Left renal pelvis (tissue), 4 donors: Measurements from ENCODE around the gene PSMA3. TPM values are rescaled to one million over a fixed set of nuclear protein-coding genes. Genes with fewer than 3 reads are reported as not detected.

Source experiments
- DNase-seq, 4 donors: peaks; one replicate each; pipeline ENCODE4 v3.0.0-alpha.2; 2013; ENCODE audit warnings: low read depth in 4 of 4, low spot score in 3 of 4
- polyA plus RNA-seq, 4 donors: library from polyadenylated mRNA; unstranded; fragments of 120-200 nt; gene quantifications; one replicate each; pipeline ENCODE4 v1.2.1, GENCODE V29; 2013; ENCODE audit not compliant: insufficient read length in 4 of 4

PSMA3 gene
- polyA plus RNA-seq, 4 donors = 113 to 162 (median 151) TPM

- DNase-seq = peak in 1 of 4 donors; percentile 27
Measured at GRCh38 chr14:58265401-58265800, 20.8 kb downstream of the PSMA3 start.

- DNase-seq = no peak
Measured at GRCh38 chr14:58270628-58271027, 26.0 kb downstream of the PSMA3 start.

- DNase-seq = no peak
Measured at GRCh38 chr14:58272588-58273372, 28.1 kb downstream of the PSMA3 start.

- DNase-seq = no peak
Measured at GRCh38 chr14:58274881-58275280, 30.2 kb downstream of the PSMA3 start.

GRCh38 chr14:58275527-58276190 is 31.0 kb downstream of the PSMA3 start:
- DNase-seq = no peak

- no peak for DNase-seq
Measured at GRCh38 chr14:58276208-58276607, 31.6 kb downstream of the PSMA3 start.

GRCh38 chr14:58278177-58278576 is 33.5 kb downstream of the PSMA3 start:
- no peak for DNase-seq

- no peak for DNase-seq
Measured at GRCh38 chr14:58280954-58281787, 36.5 kb downstream of the PSMA3 start.

GRCh38 chr14:58281969-58282368 is 37.3 kb downstream of the PSMA3 start:
- DNase-seq = no peak

GRCh38 chr14:58282925-58283593 is 38.4 kb downstream of the PSMA3 start:
- no peak for DNase-seq

GRCh38 chr14:58283730-58284129 is 39.1 kb downstream of the PSMA3 start:
- no peak for DNase-seq

- DNase-seq = no peak
Measured at GRCh38 chr14:58285132-58285531, 40.5 kb downstream of the PSMA3 start.

- DNase-seq = no peak
Measured at GRCh38 chr14:58287607-58288042, 43.0 kb downstream of the PSMA3 start.

- DNase-seq = no peak
Measured at GRCh38 chr14:58288106-58288792, 43.6 kb downstream of the PSMA3 start.

GRCh38 chr14:58291646-58292045 is 47.0 kb downstream of the PSMA3 start:
- DNase-seq = no peak

- no peak for DNase-seq
Measured at GRCh38 chr14:58292187-58292586, 47.5 kb downstream of the PSMA3 start.

- no peak for DNase-seq
Measured at GRCh38 chr14:58294201-58294600, 49.6 kb downstream of the PSMA3 start.

- DNase-seq = no peak
Measured at GRCh38 chr14:58296726-58297125, 52.1 kb downstream of the PSMA3 start.

- DNase-seq = peak in 1 of 4 donors; percentile 28
Measured at GRCh38 chr14:58297412-58297761, 52.7 kb downstream of the PSMA3 start.
